ENCODE results near the gene CAPN14. TPM values are rescaled to one million over a fixed set of nuclear protein-coding genes. Genes with fewer than 3 reads are reported as not detected.

Gene CAPN14, protein sequence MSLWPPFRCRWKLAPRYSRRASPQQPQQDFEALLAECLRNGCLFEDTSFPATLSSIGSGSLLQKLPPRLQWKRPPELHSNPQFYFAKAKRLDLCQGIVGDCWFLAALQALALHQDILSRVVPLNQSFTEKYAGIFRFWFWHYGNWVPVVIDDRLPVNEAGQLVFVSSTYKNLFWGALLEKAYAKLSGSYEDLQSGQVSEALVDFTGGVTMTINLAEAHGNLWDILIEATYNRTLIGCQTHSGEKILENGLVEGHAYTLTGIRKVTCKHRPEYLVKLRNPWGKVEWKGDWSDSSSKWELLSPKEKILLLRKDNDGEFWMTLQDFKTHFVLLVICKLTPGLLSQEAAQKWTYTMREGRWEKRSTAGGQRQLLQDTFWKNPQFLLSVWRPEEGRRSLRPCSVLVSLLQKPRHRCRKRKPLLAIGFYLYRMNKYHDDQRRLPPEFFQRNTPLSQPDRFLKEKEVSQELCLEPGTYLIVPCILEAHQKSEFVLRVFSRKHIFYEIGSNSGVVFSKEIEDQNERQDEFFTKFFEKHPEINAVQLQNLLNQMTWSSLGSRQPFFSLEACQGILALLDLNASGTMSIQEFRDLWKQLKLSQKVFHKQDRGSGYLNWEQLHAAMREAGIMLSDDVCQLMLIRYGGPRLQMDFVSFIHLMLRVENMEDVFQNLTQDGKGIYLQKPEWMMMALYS
- total RNA-seq (2014; rRNA removed; shearing (Covaris generic)), result not detected in 2 replicates
- polyA plus RNA-seq (2014; cell fraction: nucleus; rRNA removed), result not detected in 2 replicates

DNA sequence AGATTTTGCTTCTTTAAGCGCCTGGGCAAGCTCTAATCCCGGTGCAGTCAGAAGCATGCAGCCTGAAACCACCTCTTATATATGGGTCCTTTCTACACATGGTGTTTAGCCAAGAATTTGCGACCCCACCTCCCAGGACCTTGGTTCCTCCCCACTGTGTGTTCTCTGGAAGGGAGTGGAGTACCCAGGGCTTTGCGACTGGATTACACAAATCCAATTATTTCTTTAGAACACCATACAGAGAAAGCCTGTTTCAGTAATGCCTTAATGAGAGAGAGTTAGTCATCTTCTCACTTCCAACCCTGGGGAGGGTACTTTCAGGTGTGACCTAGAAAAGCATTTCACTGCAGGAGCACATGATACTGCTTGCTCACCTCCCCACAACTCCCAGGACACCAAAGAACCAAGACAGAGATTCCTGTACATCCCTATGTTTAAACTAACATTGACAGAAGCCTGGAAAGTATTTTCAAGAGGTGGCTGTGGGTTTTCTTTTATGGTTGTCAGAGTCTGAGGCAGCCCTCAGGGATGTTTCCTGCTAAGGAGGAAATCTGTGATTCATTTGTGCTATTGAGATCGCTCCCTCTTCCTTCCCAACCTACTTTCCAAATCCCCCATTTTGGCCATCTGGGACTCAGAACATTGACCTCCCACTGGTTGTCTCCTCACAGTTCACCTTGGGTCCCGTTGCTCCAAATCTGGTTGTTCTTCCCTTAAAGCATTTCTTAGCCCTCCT lies at the start of gene CAPN14:
CAPN14 (minus strand) TSS at position 51 of the 736 bp plus-strand sequence. CDS start 12,068 bp downstream, outside the sequence.
- DNase-seq (ENCODE audit: extremely low read depth, low read depth), result no peak

GRCh38 chr2:31266804-31267203 lies 49.5 kb upstream of the CAPN14 start:
- DNase-seq (ENCODE audit: extremely low read depth, low read depth), result no peak

DNA sequence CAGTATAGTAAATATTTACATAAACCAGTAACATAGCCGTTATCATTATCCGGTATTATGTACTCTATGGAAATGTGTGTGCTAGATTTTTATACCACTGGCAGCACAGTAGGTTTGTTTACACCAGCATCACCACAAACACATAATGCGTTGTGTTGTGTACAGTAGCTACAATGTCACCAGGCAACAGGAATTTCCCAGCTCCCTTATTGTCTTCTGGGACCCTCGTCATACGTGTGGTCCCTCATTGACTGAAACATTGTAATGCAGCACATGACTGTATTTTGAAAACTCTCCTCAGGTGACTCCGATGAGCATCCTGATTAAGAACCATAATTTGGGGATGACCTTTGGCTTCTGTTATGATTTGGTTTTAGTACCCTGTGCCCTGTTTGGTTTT lies 47.9 kb upstream of the CAPN14 start:
- no peak for DNase-seq (ENCODE audit: extremely low read depth, low read depth)

- DNase-seq (ENCODE audit: extremely low read depth, low read depth), result no peak
Measured at GRCh38 chr2:31263636-31264190, 46.4 kb upstream of the CAPN14 start.

- no peak for DNase-seq (ENCODE audit: extremely low read depth, low read depth)
Measured at GRCh38 chr2:31260870-31261269, 43.6 kb upstream of the CAPN14 start.

DNA sequence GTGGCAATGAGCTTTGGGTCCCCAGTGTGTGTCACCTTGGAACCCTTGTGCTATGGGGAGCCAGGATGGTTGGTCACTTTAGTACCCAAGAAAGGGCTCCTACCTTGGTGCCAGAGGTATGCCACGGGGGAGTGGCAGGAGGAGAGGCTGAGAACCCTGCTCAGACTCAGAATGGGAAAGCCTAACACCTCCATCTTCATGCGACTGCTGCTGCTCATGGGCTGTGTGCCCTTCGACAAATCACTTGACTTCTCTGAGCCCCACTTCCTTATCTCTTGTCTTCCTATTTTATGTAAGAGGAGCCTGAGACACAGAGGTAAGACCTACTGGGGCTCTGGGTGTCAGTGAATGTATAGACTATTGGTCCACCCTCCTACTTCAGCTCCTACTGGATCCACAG lies 41.8 kb upstream of the CAPN14 start:
- DNase-seq (ENCODE audit: extremely low read depth, low read depth), result no peak

- DNase-seq (ENCODE audit: extremely low read depth, low read depth), result no peak
Measured at GRCh38 chr2:31258351-31258750, 41.0 kb upstream of the CAPN14 start.

DNA sequence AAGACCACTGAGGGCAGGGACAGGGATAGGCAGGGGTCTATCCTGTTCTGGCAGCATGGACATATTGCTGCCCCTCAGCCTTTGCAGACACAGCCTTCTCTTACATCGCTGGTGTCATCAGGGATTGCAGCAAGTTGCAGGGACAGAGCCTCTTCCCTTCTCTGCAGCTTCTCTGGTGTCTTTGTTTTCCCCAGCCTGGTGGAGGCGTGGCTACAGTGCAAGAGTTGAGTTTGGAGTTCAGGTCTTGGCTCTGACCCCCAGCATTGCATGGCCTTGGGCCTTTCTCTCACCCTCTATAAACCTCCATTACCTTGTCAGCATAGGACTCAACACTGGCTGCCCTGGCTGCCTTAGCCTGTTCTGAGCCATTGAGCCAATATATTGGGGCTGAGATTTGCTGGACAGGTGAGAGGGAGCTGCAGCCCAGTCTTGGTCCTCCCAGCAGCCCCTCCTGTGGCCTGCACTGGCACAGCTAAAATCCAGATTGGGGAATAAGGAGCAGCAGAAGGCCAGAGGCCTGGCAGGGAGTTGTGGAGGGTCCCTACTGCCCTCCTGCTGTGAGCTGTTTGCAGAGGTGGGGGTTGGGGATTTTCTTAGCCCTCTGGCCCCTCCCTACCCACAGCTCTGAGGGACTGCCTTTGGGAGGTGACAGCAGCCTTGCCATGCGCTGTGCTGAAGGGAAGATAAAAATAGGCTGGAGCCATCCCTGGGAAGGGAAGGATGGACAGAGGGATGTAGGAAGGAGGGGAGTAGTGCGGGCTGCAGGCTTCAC lies 39.5 kb upstream of the CAPN14 start:
- no peak for DNase-seq (ENCODE audit: extremely low read depth, low read depth)

DNA sequence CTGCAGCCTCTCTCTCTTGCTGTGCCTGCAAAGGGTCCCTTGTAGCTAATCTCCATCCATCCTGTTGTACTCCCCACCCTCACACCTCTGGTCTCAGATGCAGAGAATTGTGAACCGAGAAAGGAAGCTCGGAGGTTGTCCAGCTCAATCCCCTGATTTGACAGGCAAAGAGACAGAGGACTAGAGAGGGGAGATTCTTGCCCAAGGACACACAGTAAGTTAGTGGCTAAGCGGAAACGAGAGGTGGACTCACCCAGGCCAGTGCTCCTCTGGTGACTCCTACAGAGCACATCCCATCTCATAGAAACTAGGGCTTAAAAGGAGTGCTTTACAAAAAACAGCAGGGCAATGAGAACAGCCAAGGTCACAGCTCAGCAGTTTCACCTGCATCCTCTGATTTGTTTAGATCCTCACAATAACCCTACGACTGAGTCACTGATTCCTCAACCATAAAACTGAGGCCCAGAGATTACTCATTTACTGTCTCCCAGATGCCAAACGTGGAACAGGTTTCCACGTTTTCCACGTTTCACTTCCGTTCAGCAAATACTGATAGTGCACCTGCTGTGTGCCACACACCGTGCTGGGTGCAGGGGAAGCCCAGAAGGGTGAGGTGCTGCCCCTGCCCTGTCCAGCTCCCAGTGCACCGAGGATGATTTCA lies 38.7 kb upstream of the CAPN14 start:
- DNase-seq (ENCODE audit: extremely low read depth, low read depth), result no peak

GRCh38 chr2:31254237-31255203 lies 37.2 kb upstream of the CAPN14 start:
- no peak for DNase-seq (ENCODE audit: extremely low read depth, low read depth)

DNA sequence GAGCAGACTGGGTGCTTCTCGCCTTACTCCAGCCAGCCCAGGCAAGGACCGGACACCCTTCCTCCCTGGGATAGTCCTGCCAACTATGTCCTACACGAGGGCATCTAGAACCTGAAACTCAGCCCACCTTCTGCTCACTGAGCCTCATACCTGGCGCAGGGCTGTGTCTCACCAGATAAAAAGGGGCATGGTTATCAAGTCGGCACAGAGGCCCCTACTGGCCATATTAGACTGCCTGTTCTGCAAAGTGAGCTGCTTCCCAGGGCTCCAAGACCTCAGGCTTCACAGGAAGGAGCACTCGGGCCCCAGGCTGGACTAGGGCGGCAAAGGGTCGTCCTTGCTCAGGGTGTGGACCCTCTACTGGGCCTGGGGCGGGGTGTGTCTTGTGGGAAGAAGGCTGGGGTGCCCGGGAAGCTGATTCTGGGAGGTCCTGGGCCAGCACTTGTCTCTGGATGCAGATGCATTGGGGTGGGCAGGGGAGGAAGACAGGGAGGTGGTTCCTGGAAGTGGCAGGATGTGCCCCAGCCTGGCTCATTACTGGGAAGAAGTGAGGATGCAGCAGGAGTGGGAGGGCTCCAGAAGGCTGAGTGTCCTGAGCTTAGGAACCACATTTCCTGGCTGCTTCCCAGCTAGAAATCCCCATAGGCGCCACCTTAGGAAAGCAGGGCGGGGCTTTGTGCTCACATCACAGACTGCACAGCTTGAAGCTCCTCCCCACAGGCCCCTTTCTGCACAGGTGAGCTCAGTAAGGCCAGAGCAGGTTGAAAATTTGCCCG lies 36.2 kb upstream of the CAPN14 start:
- DNase-seq (ENCODE audit: extremely low read depth, low read depth), result no peak

GRCh38 chr2:31251851-31252250 lies 34.5 kb upstream of the CAPN14 start:
- DNase-seq (ENCODE audit: extremely low read depth, low read depth), result no peak

DNA sequence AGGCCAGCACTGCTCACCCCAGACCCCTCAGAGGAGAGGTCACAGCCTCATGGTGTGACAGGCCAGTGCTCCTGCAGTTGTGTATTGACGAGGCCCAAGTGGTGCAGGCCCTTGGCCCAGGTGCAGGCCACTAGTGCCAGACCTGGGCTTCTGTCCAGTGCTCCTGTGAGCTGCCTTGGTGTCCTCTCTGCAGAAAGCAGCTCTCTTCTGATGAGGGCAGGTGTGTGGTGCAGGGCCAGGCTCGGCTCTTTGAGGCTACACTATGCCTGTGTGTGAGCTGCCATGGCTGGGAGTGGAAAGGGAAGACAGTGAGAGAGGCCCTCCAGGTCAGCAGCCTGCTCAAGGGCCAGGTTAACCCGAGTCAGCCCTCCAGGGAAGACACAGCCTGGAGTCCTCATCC lies 33.7 kb upstream of the CAPN14 start:
- DNase-seq (ENCODE audit: extremely low read depth, low read depth), result no peak

DNA sequence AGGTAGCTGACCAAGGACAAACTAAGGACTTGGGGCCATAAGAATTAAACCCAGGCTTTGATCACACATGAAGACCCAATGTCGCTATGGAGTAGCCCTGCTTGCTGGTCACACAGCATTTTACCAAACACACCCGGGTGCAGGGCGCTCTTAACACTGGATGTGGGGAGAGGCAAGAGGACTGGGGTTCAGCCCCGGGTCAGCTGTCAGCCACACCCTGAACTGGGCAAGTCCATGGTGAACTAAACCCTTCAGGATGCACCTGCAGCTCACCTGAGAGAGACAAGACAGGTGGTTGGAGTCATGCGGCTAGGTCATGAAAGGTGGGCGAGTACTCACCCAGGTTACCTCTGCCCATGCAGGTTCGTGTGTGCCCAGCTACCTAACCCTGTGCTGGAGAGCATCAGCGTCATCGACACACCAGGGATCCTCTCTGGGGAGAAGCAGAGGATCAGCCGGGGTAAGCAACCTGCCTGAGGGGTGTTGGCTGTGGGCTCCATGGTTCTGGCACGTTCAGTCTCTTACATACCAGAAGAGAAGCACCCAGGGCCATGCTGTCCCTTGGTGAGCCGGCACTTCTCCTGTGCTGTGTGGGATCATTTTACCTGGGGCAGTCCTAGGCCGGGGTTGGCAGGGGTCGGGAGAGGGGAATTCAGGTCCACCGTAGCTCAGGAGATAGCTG lies 31.8 kb upstream of the CAPN14 start:
- DNase-seq (ENCODE audit: extremely low read depth, low read depth), result no peak

DNA sequence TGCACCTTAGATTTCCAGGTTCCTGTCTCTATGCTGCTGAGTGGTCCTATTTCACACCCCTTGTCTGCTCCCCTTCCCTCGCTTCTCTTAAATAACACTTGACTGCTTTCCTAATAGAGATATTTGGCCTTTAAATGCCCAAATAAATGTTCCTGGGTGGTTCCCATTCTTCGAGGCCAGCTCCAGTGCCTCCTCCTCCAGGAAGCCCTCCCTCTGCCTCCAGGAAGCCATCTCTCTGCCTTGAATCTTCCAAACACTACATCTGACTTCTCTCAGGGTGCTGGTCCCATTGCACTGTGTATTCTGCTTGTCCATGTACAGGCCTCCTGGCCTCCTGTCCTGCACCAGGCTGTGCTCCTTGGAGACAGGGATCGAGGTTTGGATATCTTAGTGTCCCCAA lies 30.8 kb upstream of the CAPN14 start:
- no peak for DNase-seq (ENCODE audit: extremely low read depth, low read depth)

GRCh38 chr2:31247711-31248110 lies 30.4 kb upstream of the CAPN14 start:
- no peak for DNase-seq (ENCODE audit: extremely low read depth, low read depth)

DNA sequence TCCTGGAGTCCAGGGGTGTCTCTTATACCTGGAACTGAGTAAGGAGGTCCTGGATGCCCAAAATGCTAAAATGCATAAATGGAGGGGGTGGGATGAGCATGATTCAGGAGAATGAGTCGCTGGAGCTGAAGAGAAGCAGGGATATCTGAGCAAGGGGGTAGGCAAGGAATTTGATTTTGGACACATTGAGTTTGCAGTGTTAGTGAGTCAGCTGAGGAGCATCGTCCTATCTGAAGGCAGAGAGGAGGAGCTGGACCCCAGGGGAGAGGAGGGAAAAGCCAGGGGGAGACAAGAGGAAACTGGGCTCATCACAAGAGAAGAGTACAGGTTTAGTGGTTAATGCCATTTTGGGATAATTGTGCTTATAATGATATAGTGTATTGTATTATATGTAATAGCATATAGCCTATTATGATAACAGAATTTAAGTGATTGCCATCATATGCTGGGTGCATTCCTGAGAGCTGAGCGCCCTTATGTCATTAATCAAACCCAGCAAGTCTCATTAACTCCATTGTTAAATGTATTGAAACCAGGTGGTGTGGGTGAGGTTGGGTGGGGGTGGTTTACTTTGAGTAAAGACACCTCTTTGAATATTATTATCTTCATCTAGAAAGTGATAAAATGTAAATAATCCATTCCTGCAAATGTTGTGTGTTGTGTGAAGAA lies 29.0 kb upstream of the CAPN14 start:
- DNase-seq (ENCODE audit: extremely low read depth, low read depth), result no peak
